Stimulated activated naive CD8-positive, alpha-beta T cell treated with anti-CD3 and anti-CD28 coated beads, Interleukin-15, amount 100 ng/mL, for 72 hours (primary cell): ENCODE results near the gene C4B.

Experiments used
- ATAC-seq: fragments of 150-1000 bp; cut with Tn5 transposase; 2 replicates; pipeline ENCODE4 v1.10.0; 2021; ENCODE audit warnings: mild to moderate bottlenecking, moderate library complexity
- DNase-seq, 2 donors: peaks; one replicate each; pipeline ENCODE4 v3.0.0; 2021 to 2022
- H3K27ac Mint-ChIP-seq, 2 donors: one replicate each; pipeline ENCODE4 v1.8.0; 2022; ENCODE audit warnings: mild to moderate bottlenecking in 2 of 2, mixed read lengths in 2 of 2, moderate library complexity in 2 of 2
- H3K27me3 Mint-ChIP-seq: one replicate; pipeline ENCODE4 v1.8.0; 2022; ENCODE audit warnings: mixed read lengths
- H3K4me1 Mint-ChIP-seq: one replicate; pipeline ENCODE4 v1.8.0; 2022; ENCODE audit warnings: mild to moderate bottlenecking, mixed read lengths
- H3K4me3 Mint-ChIP-seq, 2 donors: one replicate each; pipeline ENCODE4 v1.8.0; 2022; ENCODE audit warnings: mild to moderate bottlenecking in 2 of 2, mixed read lengths in 2 of 2, moderate library complexity in 1 of 2
- H3K9me3 Mint-ChIP-seq, 2 donors: one replicate each; pipeline ENCODE4 v1.8.0; 2022; ENCODE audit warnings: mixed read lengths in 2 of 2

C4B gene

GRCh38 chr6:32073613-32074012, 59.0 kb downstream of the C4B start:
- ATAC-seq (no peak), DNase-seq (no peak)
- Mint-ChIP-seq H3K9me3 (no peaks in the 10 kb centered on the region), H3K27ac (no peak overlapping the region), H3K4me3 (no peak overlapping the region), H3K27me3 (peaks cover 5% of the 10 kb centered on the region), H3K4me1 (no peaks in the 10 kb centered on the region)

- DNase-seq: no peak
- peaks cover 5% of the 10 kb centered on the region for H3K27me3 Mint-ChIP-seq
- H3K27ac Mint-ChIP-seq: peak overlapping the region; percentile 65 to 83
Measured at GRCh38 chr6:32074996-32075532, 60.5 kb downstream of the C4B start.

DNA sequence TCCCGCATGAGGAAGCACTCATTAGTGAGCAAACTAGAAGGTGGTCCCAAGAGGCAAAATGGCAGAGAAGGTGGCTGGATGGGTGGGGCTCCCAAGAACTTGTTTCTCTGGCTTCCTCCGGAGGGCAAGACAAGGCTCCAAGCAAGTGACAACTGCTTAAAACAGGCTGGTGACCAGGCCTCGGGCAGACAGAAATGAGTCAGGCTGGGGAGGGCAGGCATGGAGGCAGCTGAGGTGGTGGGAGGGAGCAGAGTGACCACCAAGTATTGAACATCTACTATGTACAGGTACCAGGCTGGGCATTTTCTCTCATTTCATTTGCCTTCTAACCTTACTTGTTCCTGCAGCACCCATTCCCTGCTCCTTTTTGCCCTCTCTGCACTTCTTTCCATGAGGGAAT, 61.2 kb downstream of the C4B start:
- H3K27me3 Mint-ChIP-seq: peaks cover 8% of the 10 kb centered on the region
- no peak overlapping the region for H3K4me3 Mint-ChIP-seq
- no peak overlapping the region for H3K27ac Mint-ChIP-seq

More at GRCh38 chr6:32074996-32075532, 60.5 kb downstream of the C4B start:
- Mint-ChIP-seq H3K9me3 (no peaks in the 10 kb centered on the region), H3K4me1 (no peaks in the 10 kb centered on the region), H3K4me3 (no peak overlapping the region)
- no peak for ATAC-seq

GRCh38 chr6:32076321-32076809, 61.8 kb downstream of the C4B start:
- no peak overlapping the region for H3K27ac Mint-ChIP-seq
- no peak for DNase-seq
- no peaks in the 10 kb centered on the region for H3K4me1 Mint-ChIP-seq
- peaks cover 14% of the 10 kb centered on the region for H3K27me3 Mint-ChIP-seq
- no peaks in the 10 kb centered on the region for H3K9me3 Mint-ChIP-seq
- no peak overlapping the region for H3K4me3 Mint-ChIP-seq
- ATAC-seq: no peak

More for the DNA sequence above, 61.2 kb downstream of the C4B start:
- no peaks in the 10 kb centered on the region for H3K4me1 Mint-ChIP-seq
- no peak for DNase-seq
- H3K9me3 Mint-ChIP-seq: no peaks in the 10 kb centered on the region
- ATAC-seq: no peak

DNA sequence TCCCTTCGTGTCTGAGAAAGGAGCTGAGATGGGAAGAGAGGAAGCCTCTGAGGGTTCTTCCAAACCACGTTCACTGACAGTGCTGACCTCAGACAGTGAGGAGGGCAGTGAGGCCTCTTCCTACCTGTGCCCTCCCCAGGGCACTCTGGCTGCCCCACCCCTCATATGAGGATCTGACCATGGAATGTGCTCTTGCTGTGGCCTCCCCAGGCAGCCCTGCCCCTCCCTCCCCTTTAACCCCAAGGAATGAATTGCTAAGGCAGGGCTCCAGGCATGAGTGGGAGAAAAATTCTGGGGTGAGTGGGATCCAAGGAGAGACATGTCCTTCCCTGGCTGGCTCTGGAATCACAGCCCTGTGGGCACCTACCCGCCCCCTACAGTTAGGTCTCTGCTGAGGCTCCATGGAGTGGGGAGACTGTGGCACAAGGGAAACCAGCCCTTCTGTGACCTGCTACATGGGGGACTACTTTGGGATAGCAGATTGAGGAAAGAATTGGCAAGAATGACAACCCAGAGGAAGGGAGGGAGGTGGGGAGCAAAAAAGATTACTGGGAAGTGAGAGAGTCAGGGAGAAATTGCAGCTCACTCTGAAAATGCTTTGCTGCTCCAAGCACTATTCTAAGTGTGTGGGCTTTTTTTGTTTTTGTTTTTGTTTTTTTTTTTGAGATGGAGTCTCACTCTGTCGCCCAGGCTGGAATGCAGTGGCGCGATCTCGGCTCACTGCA, 65.1 kb downstream of the C4B start:
- DNase-seq (no peak), ATAC-seq (no peak)
- peaks cover 43% of the 10 kb centered on the region for H3K27me3 Mint-ChIP-seq
- no peak overlapping the region for H3K4me3 Mint-ChIP-seq
- no peak overlapping the region for H3K27ac Mint-ChIP-seq
- no peaks in the 10 kb centered on the region for H3K4me1 Mint-ChIP-seq
- no peaks in the 10 kb centered on the region for H3K9me3 Mint-ChIP-seq

DNA sequence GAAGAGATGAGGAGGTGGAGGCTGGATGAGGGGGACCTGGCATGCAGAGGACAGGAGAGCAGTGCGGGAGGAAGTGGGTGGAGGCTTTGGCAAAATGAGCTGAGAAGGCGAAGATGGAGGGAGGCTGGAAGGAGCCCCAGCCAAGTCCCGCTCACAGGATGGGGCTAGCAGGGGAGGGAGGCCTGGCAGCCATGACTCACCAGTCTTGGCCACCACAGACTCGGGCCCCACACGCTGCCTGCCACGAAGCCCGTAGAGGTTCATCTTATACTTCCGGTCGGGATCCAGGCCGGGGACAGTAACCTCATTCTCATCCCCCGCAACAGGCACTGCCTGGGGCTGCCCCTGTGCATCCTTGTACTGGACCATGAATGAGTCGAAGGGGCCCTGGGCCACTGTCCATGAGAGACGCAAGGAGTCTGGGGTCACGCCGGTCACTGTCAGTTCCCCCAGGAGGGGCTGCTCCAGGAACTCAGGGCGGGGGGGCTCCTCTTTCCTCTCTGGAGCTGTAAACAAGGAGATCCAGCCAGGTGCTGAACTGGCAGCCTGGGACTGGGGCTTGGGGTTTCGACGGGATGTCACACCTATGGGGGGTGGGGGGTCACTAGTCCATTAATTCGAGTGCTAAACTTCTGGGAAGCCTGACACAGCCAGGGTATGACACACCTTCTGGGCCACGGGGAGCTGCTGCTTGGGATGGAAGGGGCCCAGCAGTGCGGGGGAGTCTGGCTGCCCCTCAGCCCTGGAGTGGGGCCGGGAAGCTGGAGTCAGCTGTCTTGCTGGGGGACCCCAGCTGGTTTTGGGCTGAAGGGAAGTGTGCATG, 66.8 kb downstream of the C4B start:
- Mint-ChIP-seq H3K9me3 (no peaks in the 10 kb centered on the region), H3K27me3 (peaks cover 55% of the 10 kb centered on the region), H3K27ac (no peak overlapping the region), H3K4me3 (no peak overlapping the region), H3K4me1 (peaks cover 10% of the 10 kb centered on the region)
- ATAC-seq: no peak
- no peak for DNase-seq

GRCh38 chr6:32082478-32082877, 67.9 kb downstream of the C4B start:
- Mint-ChIP-seq H3K27me3 (peaks cover 63% of the 10 kb centered on the region), H3K4me3 (no peak overlapping the region), H3K9me3 (no peaks in the 10 kb centered on the region), H3K27ac (no peak overlapping the region), H3K4me1 (peaks cover 18% of the 10 kb centered on the region)
- DNase-seq (no peak), ATAC-seq (no peak)

DNA sequence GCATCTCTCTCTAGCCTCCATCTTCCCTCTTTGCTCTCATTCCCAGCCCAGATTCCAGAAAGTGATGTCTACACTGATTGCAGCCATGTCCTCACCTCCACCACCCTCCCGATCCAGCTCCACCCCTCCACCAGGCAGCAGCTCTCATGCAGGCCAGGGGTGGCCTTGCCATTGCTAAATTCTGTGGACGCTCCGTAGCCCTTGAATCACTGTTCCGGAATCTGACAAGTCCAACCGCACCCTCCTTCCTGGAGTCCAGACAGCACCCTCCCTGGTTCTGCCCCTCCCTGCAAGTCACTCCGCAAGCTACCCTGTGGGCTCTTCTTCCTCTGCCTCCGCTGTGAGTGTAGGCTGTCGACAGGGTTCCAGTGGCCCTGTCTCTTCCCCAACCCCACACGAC, 68.3 kb downstream of the C4B start:
- peaks cover 18% of the 10 kb centered on the region for H3K4me1 Mint-ChIP-seq
- DNase-seq: no peak
- H3K27me3 Mint-ChIP-seq: peaks cover 65% of the 10 kb centered on the region
- ATAC-seq: no peak
- H3K9me3 Mint-ChIP-seq: no peaks in the 10 kb centered on the region
- H3K4me3 Mint-ChIP-seq: no peak overlapping the region
- no peak overlapping the region for H3K27ac Mint-ChIP-seq

GRCh38 chr6:32083812-32084768, 69.5 kb downstream of the C4B start:
- peaks cover 18% of the 10 kb centered on the region for H3K4me1 Mint-ChIP-seq
- no peaks in the 10 kb centered on the region for H3K9me3 Mint-ChIP-seq
- H3K4me3 Mint-ChIP-seq: no peak overlapping the region
- no peak for ATAC-seq
- H3K27me3 Mint-ChIP-seq: peaks cover 76% of the 10 kb centered on the region
- no peak overlapping the region for H3K27ac Mint-ChIP-seq
- DNase-seq: no peak

DNA sequence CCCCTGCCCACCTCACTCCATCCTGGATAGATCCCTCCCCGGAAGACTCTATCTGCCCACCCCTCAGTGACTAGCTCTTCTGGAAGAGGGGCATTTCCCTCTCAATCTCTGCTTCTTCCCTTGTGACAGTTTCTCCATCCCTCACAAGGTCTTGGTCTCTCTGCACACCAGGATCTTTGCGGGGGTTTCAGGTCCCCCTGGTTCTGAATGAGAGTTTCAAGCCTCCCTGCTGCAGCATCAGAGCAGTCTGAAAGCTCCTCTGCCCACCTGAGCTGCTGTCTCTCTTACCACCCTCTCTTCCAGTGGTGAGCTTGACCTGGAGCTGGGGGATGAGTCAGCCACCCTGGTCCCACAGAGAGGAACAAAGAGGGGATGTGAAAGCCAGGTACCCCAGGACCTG, 70.2 kb downstream of the C4B start:
- no peak for DNase-seq
- Mint-ChIP-seq H3K27me3 (peaks cover 83% of the 10 kb centered on the region), H3K9me3 (no peaks in the 10 kb centered on the region), H3K27ac (peak overlapping the region in 1 of 2 donors; percentile 55), H3K4me1 (peaks cover 18% of the 10 kb centered on the region), H3K4me3 (no peak overlapping the region)
- no peak for ATAC-seq
